WI38 (cell line): ENCODE data around the gene ZEB1.

Experiments used
- H3K4me3 ChIP-seq: 2 replicates; pipeline ENCODE4 v1.5.1; 2011; ENCODE audit warnings: low read depth, mild to moderate bottlenecking, control low read depth, low read length
- TF ChIP-seq, protein P1 (sequence below): IDR thresholded peaks from 2 replicates; pipeline ENCODE4 v1.5.1; 2012; ENCODE audit warnings: low read depth, mild to moderate bottlenecking, control low read depth, low read length

ZEB1 gene

GRCh38 chr10:31490858-31491504, 172.0 kb downstream of the ZEB1 start:
- no peak overlapping the region for H3K4me3 ChIP-seq
- TF ChIP-seq, protein P1, sequence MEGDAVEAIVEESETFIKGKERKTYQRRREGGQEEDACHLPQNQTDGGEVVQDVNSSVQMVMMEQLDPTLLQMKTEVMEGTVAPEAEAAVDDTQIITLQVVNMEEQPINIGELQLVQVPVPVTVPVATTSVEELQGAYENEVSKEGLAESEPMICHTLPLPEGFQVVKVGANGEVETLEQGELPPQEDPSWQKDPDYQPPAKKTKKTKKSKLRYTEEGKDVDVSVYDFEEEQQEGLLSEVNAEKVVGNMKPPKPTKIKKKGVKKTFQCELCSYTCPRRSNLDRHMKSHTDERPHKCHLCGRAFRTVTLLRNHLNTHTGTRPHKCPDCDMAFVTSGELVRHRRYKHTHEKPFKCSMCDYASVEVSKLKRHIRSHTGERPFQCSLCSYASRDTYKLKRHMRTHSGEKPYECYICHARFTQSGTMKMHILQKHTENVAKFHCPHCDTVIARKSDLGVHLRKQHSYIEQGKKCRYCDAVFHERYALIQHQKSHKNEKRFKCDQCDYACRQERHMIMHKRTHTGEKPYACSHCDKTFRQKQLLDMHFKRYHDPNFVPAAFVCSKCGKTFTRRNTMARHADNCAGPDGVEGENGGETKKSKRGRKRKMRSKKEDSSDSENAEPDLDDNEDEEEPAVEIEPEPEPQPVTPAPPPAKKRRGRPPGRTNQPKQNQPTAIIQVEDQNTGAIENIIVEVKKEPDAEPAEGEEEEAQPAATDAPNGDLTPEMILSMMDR = 0 out of 2 replicates have a peak, but pooled peaks have one; percentile 47

GRCh38 chr10:31507427-31507826, 188.4 kb downstream of the ZEB1 start:
- TF ChIP-seq, protein P1 = no peak

DNA sequence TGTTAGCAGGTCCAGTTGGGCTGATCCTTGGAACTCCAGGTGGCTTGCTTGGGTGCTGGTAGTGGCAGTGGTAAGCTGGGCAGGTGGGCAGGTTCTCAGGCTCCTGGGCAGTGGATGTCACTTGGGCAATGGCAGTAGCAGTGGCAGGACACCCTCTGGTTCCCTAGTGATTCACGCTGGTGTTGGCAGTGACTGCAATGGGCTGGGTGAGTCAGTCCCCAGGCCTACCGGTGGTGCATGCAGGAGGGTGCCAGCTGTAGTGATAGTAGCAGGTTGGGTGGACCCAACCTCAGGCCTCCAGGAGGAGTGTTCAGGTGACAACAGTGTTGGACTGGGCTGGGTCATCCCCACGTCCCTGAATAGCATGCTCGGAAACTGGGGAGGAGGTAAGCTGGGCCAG, 189.2 kb downstream of the ZEB1 start:
- no peak overlapping the region for H3K4me3 ChIP-seq
- TF ChIP-seq, protein P1 = no peak

More at GRCh38 chr10:31507427-31507826, 188.4 kb downstream of the ZEB1 start:
- no peak overlapping the region for H3K4me3 ChIP-seq

DNA sequence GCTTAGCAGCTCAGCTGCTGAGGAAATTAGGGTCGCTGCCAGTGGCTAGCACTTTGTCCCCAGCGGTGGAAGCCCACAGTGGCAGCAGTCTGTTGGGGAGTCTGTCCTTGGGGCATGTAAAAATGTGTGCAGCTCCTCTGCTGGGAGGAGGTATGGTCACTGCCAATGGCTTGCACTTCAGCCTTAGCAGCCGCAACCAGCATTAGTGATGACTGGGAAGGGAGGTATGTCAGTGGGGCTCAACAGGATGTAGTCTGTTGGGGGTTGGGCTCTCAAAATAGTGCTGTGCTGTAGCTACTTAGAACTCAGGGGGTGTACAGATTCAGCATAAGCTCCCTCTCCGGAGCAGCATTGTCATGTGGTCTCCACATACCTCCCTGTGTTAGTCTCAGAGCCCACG, 189.9 kb downstream of the ZEB1 start:
- TF ChIP-seq, protein P1 = no peak
- H3K4me3 ChIP-seq = no peak overlapping the region

DNA sequence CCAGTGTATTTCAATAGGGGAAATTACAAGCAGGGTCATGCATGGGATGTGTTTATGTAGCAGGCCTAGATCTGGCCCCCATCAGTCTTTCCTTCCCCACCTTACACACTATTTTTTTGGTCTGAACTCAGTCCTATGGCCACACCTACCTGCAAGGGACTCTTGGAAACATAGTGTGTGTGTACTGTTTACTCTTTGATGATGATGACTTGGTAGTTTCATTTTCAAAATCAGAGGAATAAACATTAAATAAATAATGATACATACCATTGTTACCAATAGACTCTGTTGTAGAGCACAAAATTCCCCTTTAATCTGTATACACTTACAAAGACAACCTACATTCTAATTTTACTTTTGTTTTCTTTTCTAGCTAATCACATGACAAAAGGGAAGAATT, 191.0 kb downstream of the ZEB1 start:
- TF ChIP-seq, protein P1 = no peak
- H3K4me3 ChIP-seq = no peak overlapping the region

- H3K4me3 ChIP-seq = no peak overlapping the region
- TF ChIP-seq, protein P1 = no peak
Observed at GRCh38 chr10:31515116-31515515, 196.1 kb downstream of the ZEB1 start.

- TF ChIP-seq, protein P1 = no peak
Observed at GRCh38 chr10:31515819-31516402, 196.9 kb downstream of the ZEB1 start.

More at GRCh38 chr10:31515819-31516402, 196.9 kb downstream of the ZEB1 start:
- no peak overlapping the region for H3K4me3 ChIP-seq
